ENCODE measurements around the gene KLHL40.
A peak's percentile ranks its signal among the peaks of the same experiment; 100 is the strongest.

The KLHL40 gene

GRCh38 chr3:42690766-42691680 is 5.7 kb downstream of the KLHL40 start:
- DNase-seq, result no peak

- DNase-seq, result no peak
Observed at GRCh38 chr3:42691816-42692666, 6.7 kb downstream of the KLHL40 start.

GRCh38 chr3:42692667-42693529 is 7.6 kb downstream of the KLHL40 start:
- no peak for DNase-seq

- DNase-seq, result no peak
Observed at GRCh38 chr3:42693530-42693930, 8.2 kb downstream of the KLHL40 start.

GRCh38 chr3:42694366-42694765 is 9.0 kb downstream of the KLHL40 start:
- no peak for DNase-seq

GRCh38 chr3:42696356-42697288 is 11.3 kb downstream of the KLHL40 start:
- no peak for DNase-seq

GRCh38 chr3:42697289-42698051 is 12.1 kb downstream of the KLHL40 start:
- no peak for DNase-seq

GRCh38 chr3:42698216-42698910 is 13.0 kb downstream of the KLHL40 start:
- DNase-seq, result no peak

- peak; percentile 8 for DNase-seq
Observed at GRCh38 chr3:42698911-42699230, 13.5 kb downstream of the KLHL40 start.

GRCh38 chr3:42699511-42699971 is 14.2 kb downstream of the KLHL40 start:
- DNase-seq, result no peak

GRCh38 chr3:42700366-42701288 is 15.3 kb downstream of the KLHL40 start:
- DNase-seq, result no peak

- DNase-seq, result peak; percentile 55
Observed at GRCh38 chr3:42701371-42702065, 16.2 kb downstream of the KLHL40 start.

- DNase-seq, result no peak
Observed at GRCh38 chr3:42702066-42702951, 17.0 kb downstream of the KLHL40 start, which contains the start of gene HHATL. HHATL (minus strand) TSS chr3:42702798; CDS start chr3:42700826, 1,972 bp downstream.

- DNase-seq, result no peak
Observed at GRCh38 chr3:42702982-42703694, 17.8 kb downstream of the KLHL40 start.

- DNase-seq, result no peak
Observed at GRCh38 chr3:42703695-42704025, 18.3 kb downstream of the KLHL40 start.

GRCh38 chr3:42704136-42704841 is 19.0 kb downstream of the KLHL40 start:
- DNase-seq, result no peak

All from CD4-positive, alpha-beta T cell treated with Interleukin-17A for 1 hour (primary cell).